Dedifferentiated amniotic fluid mesenchymal stem cell (primary cell): Measurements from ENCODE around the gene CD207.
"Not testable (repeated sequence)": the region's sequence is repeated elsewhere in the genome, so short reads cannot be mapped to it uniquely, and the experiment has no call there.

Experiments
- DNase-seq: peaks from one replicate; pipeline ENCODE4 v3.0.0-alpha.2; 2016; ENCODE audit errors: extremely low spot score

Gene CD207

DNA sequence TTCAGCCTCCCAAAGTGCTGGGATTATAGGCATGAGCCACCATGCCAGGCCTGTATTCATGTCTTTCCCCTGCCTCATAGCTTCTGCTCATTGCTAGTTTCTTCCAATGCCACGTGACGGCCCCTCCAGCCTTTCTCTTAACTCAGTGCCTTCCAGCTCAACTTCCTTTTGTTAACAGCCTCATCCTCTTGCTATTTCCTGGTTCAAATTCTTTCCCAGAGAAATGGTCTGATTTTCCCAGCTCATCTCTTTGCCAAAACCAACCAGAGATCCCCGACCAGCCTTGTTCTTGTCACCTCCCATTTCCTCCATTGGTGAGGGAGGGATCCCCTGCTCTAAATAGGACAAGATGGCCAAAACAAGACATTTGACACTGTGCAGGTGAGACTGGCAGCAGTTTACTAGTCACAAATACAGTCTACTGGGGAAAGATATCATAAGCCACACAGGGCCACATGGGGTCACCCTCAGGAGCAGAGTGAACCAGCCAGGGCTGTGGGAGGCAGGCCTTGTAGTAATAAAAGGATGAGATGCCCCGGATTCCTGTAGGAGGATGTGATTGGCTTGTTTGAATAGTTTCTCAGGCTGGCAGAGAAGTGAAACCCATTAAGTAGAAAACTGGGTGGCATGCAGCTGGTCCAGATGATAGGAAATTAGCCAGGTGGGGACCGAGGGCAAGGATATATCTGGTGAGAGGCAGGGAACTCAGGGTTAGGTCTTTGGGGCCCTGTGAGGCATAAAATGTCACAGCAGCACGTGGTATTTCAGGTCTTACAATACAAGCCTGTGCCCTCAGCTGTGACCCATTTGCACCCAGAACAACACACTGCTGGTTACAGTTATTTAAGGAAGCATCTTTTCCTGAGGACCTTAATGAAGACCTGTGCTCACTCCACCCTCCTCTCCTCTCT is 6.4 kb downstream of the CD207 start:
- DNase-seq = no peak

DNA sequence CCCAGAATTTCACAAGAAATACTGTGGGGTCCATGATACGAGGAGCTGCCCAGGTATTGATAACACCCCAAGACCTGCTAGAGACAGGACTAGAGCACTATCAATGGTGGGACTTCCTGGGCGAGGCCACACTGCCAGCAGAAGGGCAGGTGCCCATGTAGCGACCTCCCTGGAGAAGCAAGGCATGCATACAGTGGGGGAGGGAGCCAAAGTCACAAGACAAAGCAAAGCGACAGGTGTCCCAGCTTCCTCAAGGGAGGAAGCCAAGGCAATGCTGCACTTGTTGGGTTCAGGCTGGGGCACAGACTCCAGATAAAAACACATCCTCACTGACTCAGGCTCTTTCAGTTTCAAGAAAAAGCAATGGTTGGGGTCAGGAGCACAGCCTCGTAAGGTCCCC is 7.5 kb downstream of the CD207 start:
- no peak for DNase-seq

GRCh38 chr2:70827388-70827787 is 8.2 kb downstream of the CD207 start:
- no peak for DNase-seq

DNA sequence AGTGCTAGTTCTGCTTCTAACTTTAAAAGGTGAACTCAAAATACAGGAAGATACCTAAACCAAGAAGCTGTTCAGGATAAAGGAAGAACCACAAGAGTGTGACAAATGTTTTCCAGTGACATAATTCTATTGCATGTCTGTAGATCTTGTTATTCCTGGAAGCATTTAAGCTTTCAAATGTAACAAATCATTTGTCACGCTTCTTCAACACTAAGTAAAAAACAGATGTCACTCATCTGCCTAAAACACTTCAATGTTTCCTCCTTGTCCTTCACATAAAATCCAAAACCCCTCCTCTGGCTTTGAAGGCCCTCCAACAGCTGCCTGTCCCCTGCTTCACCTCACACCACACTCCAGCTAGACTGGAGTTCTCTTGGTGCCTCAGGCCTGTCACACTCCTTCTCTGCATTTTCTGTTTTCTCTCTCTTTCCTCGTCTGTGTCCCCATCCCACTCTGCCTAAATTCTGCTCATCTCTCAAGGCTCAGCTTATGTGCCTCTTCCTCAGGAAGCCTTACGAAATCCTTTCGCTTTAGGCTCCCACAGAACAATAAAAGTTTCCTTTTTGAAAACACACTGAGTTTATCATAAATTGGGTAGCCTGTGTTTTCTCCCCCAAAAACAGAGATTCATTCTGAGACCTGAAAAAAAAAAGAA is 8.8 kb downstream of the CD207 start:
- DNase-seq = no peak

GRCh38 chr2:70823249-70823648 is 12.4 kb downstream of the CD207 start:
- no peak for DNase-seq

DNA sequence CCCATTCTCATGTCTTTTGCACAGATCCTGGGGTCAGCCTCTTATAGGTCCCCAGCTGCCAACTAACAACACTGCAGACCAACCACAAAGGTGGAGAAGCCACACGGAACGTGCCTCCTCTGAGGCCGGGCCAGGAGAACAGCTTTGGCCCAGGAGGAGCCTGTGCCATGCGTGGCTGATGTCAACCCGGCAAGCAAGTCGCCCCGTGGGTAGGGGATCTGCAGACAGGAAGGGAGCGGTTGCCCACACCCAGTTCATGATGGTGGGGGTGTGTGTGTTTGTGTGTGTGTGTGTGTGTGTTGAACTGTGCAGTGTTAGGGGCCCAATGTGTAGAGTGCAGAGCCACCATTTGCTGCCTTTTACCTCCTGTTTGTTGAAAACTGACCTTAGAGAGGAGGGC is 12.8 kb downstream of the CD207 start:
- DNase-seq = no peak

- DNase-seq = no peak
Measured at GRCh38 chr2:70820499-70820898, 15.1 kb downstream of the CD207 start, which contains the start of gene CLEC4F. Gene CLEC4F (minus strand): TSS chr2:70820599. CDS start chr2:70820523, 76 bp downstream.

DNA sequence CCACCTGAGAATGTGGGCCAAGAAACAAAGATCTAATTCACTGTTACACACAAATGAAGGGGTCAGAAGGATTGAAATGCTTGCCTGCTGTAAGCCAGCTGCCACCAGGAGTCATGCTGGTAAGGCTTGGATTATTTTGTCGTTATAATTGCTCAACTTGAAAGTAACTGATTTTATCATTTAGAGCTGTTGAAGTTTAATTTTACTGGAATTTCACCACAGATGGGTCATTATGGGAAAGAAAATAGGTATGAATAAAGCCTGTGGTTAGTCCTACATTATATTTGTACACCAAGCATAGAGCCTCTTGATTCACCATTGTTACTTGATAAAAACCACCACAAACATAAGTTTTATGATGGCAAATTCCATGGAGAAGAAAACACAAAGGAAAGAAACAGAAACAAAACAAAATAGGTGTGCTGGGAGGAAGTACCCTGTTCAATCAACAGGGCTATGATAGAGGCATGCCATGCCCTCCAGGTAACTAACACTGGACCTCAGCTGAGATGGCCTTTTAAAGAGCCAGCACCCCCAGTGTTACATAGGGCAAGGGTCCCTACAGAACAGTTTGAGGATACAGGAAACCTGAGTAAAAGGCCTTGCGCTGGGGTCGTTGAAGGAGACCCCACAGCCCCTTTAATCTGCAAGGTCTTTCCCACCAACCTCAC is 18.2 kb downstream of the CD207 start:
- DNase-seq = no peak

- no peak for DNase-seq
Measured at GRCh38 chr2:70816726-70817125, 18.9 kb downstream of the CD207 start.

GRCh38 chr2:70808983-70809958 is 26.3 kb downstream of the CD207 start:
- no peak for DNase-seq

DNA sequence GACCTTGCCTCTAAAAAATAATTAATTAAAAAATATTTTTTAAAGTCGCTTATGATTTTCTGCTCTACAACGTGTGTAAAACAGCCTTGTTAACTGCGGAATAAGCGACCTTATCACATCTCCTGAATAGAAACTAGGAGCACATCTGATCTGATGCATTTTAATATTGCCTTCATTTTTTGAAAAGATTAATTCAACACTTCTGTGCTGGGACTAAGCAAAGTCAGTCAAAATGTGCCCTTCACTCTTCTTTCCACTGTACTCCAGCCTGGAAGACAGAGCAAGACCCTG is 27.8 kb downstream of the CD207 start:
- no peak for DNase-seq

- no peak for DNase-seq
Measured at GRCh38 chr2:70807102-70807827, 28.4 kb downstream of the CD207 start.

- DNase-seq = no peak
Measured at GRCh38 chr2:70806620-70807019, 29.0 kb downstream of the CD207 start.

- DNase-seq = no peak
Measured at GRCh38 chr2:70806013-70806412, 29.6 kb downstream of the CD207 start.

- DNase-seq = no peak
Measured at GRCh38 chr2:70801607-70802263, 33.9 kb downstream of the CD207 start.

DNA sequence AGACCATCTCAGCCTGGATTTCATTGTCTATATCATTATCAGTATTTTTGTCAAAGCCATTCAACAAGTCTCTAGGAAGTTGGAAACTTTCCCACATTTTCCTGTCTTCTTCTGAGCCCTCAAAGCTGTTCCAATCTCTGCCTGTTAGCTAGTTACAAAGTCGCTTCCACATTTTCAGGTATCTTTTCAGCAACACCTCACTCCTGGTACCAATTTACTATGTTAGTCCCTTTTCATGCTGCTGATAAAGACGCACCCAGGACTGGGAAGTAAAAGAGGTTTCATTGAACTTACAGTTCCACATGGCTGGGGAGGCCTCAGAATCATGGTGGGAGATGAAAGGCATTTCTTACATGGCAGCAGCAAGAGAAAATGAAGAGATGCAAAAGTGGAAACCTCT is 35.9 kb downstream of the CD207 start:
- no peak for DNase-seq

GRCh38 chr2:70797996-70798395 is 37.6 kb downstream of the CD207 start:
- not testable (repeated sequence) for DNase-seq

DNA sequence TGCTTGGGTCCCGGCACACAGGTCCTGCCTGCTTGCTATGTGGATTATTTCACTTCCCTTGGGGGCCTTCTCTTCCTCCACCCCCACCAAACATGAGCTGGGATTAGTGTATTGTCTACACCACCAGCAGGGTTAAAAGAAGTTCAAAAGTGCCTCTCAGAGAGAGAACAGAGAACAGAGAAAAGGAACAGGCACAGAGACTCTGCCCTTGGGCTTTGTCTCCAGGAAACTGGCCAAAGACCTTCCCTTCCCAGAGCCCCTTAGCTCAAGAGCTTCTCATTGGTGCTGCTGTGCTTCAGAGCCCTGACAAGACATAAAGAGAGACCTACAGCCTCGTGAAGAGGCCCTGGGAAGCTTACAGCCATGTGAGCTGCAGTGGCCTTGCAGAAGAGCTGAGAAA is 38.1 kb downstream of the CD207 start:
- DNase-seq = no peak

DNA sequence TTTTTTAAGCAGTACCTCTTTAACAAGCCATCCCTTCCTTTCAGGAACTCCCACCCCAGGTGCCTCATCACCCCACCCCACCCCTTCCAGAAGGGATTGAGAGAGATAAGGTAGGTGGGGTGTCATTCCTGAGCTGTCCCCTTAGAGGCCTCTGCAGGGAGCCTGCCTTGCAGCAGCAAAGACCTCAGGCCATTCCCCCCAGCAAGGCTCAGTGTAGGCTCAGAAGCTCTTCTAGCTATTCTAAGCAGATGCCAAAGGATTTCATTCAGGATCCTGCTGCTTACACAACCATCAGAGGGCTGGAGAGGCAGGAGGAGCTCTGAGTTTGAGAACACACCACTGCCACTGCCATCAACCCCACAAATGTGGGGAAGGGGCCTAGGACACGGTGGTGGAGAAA is 39.4 kb downstream of the CD207 start:
- no peak for DNase-seq
